Muscle layer of duodenum (tissue), 2 donors: Measurements from ENCODE around the gene PLAC8.
"Not testable (repeated sequence)": the region's sequence is repeated elsewhere in the genome, so short reads cannot be mapped to it uniquely, and the experiment has no call there.

Experiments
- H3K27ac ChIP-seq: one replicate; pipeline ENCODE4 v1.7.0; 2013; ENCODE audit warnings: mild to moderate bottlenecking, low read length
- H3K27me3 ChIP-seq: one replicate; pipeline ENCODE4 v1.7.0; 2013; ENCODE audit warnings: low read depth, mild to moderate bottlenecking, control low read depth, low read length
- H3K36me3 ChIP-seq, 2 donors: one replicate each; pipeline ENCODE4 v1.7.0; 2013; ENCODE audit warnings: low read length in 2 of 2, control low read depth in 1 of 2, mild to moderate bottlenecking in 1 of 2; ENCODE audit not compliant: insufficient read depth in 2 of 2, control insufficient read depth in 1 of 2
- H3K4me1 ChIP-seq, 2 donors: one replicate each; pipeline ENCODE4 v1.7.0; 2013; ENCODE audit warnings: low read length in 2 of 2, mild to moderate bottlenecking in 2 of 2, control low read depth in 1 of 2, moderate library complexity in 1 of 2; ENCODE audit not compliant: insufficient read depth in 2 of 2, control insufficient read depth in 1 of 2
- H3K4me3 ChIP-seq, 2 donors: one replicate each; pipeline ENCODE4 v1.7.0; 2013; ENCODE audit warnings: low read length in 2 of 2, low read depth in 1 of 2, mild to moderate bottlenecking in 1 of 2
- H3K9me3 ChIP-seq, 2 donors: one replicate each; pipeline ENCODE4 v1.7.0; 2013; ENCODE audit warnings: low read length in 2 of 2, control low read depth in 1 of 2, mild to moderate bottlenecking in 1 of 2; ENCODE audit not compliant: control insufficient read depth in 1 of 2
- donor health status: healthy.

Gene PLAC8

DNA sequence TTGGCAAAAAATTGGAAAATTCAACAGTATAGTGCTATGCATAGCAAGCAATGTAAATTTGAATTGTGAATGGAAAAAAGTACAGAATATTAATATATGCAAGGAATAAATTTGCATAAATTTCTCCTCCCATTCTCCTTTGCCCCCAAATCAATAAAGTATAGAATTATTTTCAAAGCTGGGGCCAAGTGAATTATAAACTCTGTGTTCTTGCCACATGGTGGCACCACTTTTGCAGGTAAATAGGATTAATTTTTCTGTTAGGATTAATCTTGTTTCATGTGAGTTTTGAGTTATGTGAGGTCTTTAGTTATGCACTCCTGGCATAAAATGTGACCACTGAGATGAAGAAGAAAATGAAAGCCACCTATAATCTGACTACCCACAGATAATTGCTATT is 59.6 kb downstream of the PLAC8 start:
- H3K4me3 ChIP-seq, result no peak overlapping the region
- H3K4me1 ChIP-seq, result no peaks in the 10 kb centered on the region
- peaks cover 35 to 62% of the 10 kb centered on the region in 2 donors for H3K36me3 ChIP-seq
- no peaks in the 10 kb centered on the region for H3K27me3 ChIP-seq
- no peaks in the 10 kb centered on the region for H3K9me3 ChIP-seq
- H3K27ac ChIP-seq, result no peak overlapping the region

DNA sequence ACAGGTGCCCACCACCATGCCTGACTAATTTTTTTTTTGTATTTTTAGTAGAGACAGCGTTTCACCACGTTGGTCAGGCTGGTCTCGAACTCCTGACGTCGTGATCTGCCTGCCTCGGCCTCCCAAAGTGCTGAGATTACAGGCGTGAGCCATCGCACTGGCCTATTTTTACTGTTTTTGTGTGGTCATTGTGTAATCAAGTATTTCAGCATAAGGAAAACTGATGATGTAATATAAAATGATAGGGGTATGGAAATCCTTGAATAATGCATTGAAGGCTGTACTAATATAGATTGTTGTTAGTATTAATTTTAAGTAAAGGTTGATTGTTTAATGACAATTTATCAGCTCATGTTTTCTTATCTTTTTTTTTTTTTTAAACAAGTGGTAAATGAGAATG is 65.7 kb downstream of the PLAC8 start:
- H3K27ac ChIP-seq, H3K27me3 ChIP-seq, H3K9me3 ChIP-seq: not testable (repeated sequence)

DNA sequence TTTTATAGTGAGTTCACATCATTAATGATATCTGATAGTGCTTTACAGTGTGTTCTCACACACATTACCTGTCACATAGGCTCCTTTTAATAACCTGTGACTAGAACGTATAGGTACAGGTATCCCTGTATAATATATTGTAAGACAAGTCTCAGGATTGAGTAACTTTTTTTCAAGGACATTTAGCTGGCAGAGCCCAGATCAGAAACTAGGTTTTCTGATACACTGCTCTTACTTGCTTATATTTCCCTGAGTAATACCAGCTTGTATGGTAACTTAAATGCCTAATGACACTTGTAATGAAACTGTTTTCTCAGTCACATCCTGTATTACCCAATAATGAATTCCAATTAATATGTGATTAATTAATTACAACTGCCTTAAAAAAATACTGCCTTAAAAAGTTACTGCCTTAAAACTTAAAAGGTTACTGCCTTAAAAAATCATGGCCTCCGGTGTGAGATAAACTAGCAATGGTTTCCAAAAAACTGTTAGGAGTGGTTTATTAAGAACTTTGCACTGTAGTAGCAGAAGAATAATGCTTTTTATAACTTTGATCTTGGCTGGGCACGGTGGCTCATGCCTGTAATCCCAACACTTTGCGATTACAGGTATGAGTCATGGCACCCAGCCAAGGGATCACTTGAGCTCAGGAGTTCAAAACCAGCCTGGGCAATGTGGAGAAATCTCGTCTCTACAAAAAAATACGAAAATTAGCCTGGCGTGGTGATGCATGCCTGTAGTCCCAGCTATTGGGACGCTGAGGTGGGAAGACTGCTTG is 67.6 kb downstream of the PLAC8 start:
- no peak overlapping the region for H3K4me3 ChIP-seq
- no peaks in the 10 kb centered on the region for H3K27me3 ChIP-seq
- H3K27ac ChIP-seq, result no peak overlapping the region
- peaks cover 12 to 18% of the 10 kb centered on the region in 2 donors for H3K36me3 ChIP-seq
- H3K4me1 ChIP-seq, result peaks cover 0 to 3% of the 10 kb centered on the region in 2 donors
- no peaks in the 10 kb centered on the region for H3K9me3 ChIP-seq

More for the DNA sequence above, 65.7 kb downstream of the PLAC8 start:
- H3K36me3 ChIP-seq, result peaks cover 18 to 33% of the 10 kb centered on the region in 2 donors
- H3K4me1 ChIP-seq, H3K4me3 ChIP-seq: not testable (repeated sequence)

DNA sequence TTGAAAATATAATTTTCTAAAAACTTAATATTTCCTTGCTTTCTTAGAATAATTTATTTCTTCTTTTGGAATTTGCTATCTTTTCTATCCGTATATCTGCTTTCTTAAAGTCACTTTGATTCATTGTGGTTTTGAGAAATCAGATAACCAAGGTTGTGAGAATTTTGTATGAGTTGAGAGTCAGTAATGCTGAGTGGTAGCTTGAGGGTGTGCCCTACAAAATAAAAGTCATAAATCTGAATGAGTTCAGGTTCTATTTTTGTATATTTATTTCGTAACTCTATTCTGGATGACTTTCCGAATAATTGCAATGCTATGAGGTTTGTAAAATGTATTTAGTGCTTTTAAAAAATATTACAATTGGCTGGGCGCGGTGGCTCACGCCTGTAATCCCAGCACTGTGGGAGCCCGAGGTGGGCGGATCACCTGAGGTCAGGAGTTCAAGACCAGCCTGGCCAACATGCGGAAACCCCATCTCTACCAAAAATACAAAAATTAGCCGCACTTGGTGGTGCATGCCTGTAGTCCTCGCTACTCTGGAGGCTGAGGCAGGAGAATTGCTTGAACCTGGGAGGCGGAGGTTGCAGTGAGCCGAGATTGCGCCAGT is 70.6 kb downstream of the PLAC8 start:
- H3K36me3 ChIP-seq, result no peaks in the 10 kb centered on the region
- H3K9me3 ChIP-seq, result no peaks in the 10 kb centered on the region
- no peak overlapping the region for H3K4me3 ChIP-seq
- H3K27me3 ChIP-seq, result no peaks in the 10 kb centered on the region
- H3K27ac ChIP-seq, result no peak overlapping the region
- peaks cover 0 to 3% of the 10 kb centered on the region in 2 donors for H3K4me1 ChIP-seq

DNA sequence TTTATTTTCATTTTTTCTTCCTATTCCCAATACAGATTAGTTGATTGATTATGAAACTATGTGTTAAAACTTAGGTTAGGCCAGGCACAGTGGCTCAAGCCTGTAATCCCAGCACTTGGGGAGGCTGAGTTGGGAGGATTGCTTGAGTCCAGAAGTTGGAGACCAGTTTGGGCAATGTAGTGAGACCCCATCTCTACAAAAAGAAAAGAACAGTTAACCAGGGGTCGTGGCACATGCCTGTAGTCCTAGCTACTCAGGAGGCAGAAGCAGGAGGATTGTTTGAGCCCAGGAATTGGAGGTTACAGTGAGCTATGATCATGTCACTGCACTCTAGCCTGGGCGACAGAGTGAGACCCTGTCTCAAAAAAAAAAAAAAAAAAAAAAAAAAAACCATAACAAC is 71.4 kb downstream of the PLAC8 start:
- not testable (repeated sequence) for H3K4me1 ChIP-seq, H3K27ac ChIP-seq, H3K27me3 ChIP-seq, H3K9me3 ChIP-seq, H3K36me3 ChIP-seq, H3K4me3 ChIP-seq

DNA sequence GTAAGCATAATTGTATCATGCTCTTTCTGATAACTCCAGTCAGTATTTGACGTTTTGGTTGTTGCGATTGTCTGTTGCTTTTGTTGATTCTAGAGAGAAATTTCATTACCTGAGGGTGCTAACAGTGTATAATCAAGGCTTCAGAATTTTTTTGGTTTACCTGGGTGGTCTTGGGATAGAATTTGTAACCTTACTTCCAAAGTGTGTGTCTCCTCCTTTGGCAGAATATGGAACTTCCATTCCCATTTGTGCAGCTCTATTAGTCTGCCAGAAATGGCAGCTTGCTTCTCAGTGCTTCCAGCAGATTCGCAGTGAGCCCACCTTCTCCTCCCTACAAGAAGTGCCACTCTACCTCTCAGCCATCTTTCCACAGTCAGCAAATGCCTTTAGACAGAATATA is 74.3 kb downstream of the PLAC8 start:
- no peak overlapping the region for H3K27ac ChIP-seq
- no peak overlapping the region for H3K4me3 ChIP-seq
- H3K27me3 ChIP-seq, result no peaks in the 10 kb centered on the region
- no peaks in the 10 kb centered on the region for H3K36me3 ChIP-seq
- no peaks in the 10 kb centered on the region for H3K9me3 ChIP-seq
- H3K4me1 ChIP-seq, result peaks cover 8 to 21% of the 10 kb centered on the region in 2 donors
